Activated CD4-positive, alpha-beta memory T cell treated with anti-CD3 and anti-CD28 coated beads for 36 hours (primary cell): ENCODE measurements around the gene ETNK1. TPM values are rescaled to one million over a fixed set of nuclear protein-coding genes. Genes with fewer than 3 reads are reported as not detected.
"Not testable (repeated sequence)": the region's sequence is repeated elsewhere in the genome, so short reads cannot be mapped to it uniquely, and the experiment has no call there.

Source experiments
- CTCF ChIA-PET: fragments of 350-600 bp; sonication (Branson Sonifier 250); formaldehyde crosslinking; loops from one replicate; lab custom pipeline; 2021; ENCODE audit warnings: antibody characterized with exemption, inconsistent platforms; lab: Charles Lee
- POLR2A ChIA-PET: fragments of 350-600 bp; sonication (Branson Sonifier 250); formaldehyde crosslinking; loops from one replicate; lab custom pipeline; 2021; ENCODE audit warnings: antibody characterized with exemption; lab: Charles Lee
- DNase-seq: peaks from one replicate; pipeline ENCODE4 v3.0.0-alpha.2; 2020
- H3K27ac Mint-ChIP-seq: one replicate; pipeline ENCODE4 v1.8.0; 2021; ENCODE audit warnings: mixed read lengths
- H3K27me3 Mint-ChIP-seq: one replicate; pipeline ENCODE4 v1.8.0; 2021; ENCODE audit warnings: mixed read lengths
- H3K36me3 Mint-ChIP-seq: one replicate; pipeline ENCODE4 v1.8.0; 2021; ENCODE audit warnings: mixed read lengths
- H3K4me1 Mint-ChIP-seq: one replicate; pipeline ENCODE4 v1.8.0; 2021; ENCODE audit warnings: low read depth, mixed read lengths
- H3K4me3 Mint-ChIP-seq: one replicate; pipeline ENCODE4 v1.8.0; 2021; ENCODE audit warnings: mild to moderate bottlenecking, mixed read lengths
- H3K9me3 Mint-ChIP-seq: one replicate; pipeline ENCODE4 v1.8.0; 2021; ENCODE audit warnings: mixed read lengths
- intact Hi-C: fragments of 100-400 bp; cut with micrococcal nuclease; formaldehyde crosslinking; loops from one replicate; pipeline ENCODE4 v1.15.1; 2023
- total RNA-seq, 2 experiments: library from RNA; stranded (reverse); gene quantifications; one replicate each; pipeline ENCODE4 v1.2.3, GENCODE V29; 2021

ETNK1 gene
- total RNA-seq, 2 experiments from 2014 or later = 59.0 to 61.0 TPM

- ChIA-PET POLR2A (no interaction called here), CTCF (no interaction called here)
- Mint-ChIP-seq H3K4me3 (no peak overlapping the region), H3K4me1 (no peaks in the 10 kb centered on the region), H3K27ac (no peak overlapping the region), H3K27me3 (no peaks in the 10 kb centered on the region), H3K9me3 (peaks cover 18% of the 10 kb centered on the region), H3K36me3 (no peaks in the 10 kb centered on the region)
- DNase-seq = no peak
- intact Hi-C loops = no loop called here
Measured at GRCh38 chr12:22609501-22609900, 15.5 kb upstream of the ETNK1 start.

- H3K36me3 Mint-ChIP-seq = no peaks in the 10 kb centered on the region
- no peaks in the 10 kb centered on the region for H3K27me3 Mint-ChIP-seq
- POLR2A ChIA-PET = no interaction called here
- H3K9me3 Mint-ChIP-seq = peaks cover 18% of the 10 kb centered on the region
- intact Hi-C loops = no loop called here
- H3K4me1 Mint-ChIP-seq = no peaks in the 10 kb centered on the region
- H3K27ac Mint-ChIP-seq = no peak overlapping the region
- CTCF ChIA-PET = no interaction called here
- no peak for DNase-seq
- no peak overlapping the region for H3K4me3 Mint-ChIP-seq
Measured at GRCh38 chr12:22610131-22610530, 14.8 kb upstream of the ETNK1 start.

DNA sequence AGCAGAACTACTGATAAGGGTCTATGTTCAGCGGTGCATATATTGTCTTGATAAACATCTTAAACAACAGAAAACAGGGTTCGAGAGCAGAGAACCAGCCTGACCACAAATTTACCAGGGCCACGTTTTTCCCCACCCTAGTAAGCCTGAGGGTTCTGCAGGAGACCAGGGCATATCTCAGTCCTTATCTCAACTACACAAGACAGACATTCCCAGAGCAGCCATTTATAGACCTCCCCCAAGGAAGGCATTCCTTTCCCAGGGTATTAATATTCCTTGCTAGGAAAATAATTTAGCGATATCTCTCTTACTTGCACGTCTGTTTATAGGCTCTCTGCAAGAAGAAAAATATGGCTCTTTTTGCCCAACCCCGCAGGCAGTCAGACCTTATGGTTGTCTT lies 12.1 kb upstream of the ETNK1 start:
- DNase-seq, H3K27me3 Mint-ChIP-seq, H3K36me3 Mint-ChIP-seq, CTCF ChIA-PET, H3K27ac Mint-ChIP-seq, POLR2A ChIA-PET, H3K4me1 Mint-ChIP-seq, intact Hi-C loops, H3K4me3 Mint-ChIP-seq: not testable (repeated sequence)
- peaks cover 25% of the 10 kb centered on the region for H3K9me3 Mint-ChIP-seq

DNA sequence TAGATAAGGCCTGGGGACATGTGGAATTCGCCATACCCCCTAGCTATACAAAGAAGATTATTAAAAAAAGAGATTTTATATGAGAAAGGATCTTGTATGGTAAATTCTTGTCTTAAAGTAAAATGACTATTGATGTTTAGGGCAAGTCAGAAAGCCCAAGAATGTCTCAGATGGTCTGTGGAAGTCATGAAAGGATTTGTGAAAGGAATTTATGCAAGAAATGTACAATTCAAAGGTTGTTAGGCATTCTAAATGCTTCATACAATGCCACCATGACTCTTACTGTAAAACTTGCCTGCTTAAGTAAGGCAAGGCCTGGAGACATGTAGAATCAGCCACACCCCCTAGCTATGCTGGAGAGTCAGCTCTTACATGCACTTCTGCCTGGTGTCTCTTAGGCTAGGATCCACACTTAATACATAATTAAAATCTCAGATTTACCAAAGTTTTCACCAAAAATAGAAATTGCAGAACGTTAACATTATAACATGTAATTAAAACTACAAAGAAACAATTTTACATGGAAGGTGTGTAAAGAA lies 8.9 kb upstream of the ETNK1 start:
- ChIA-PET POLR2A (no interaction called here), CTCF (no interaction called here)
- intact Hi-C loops = no loop called here
- no peaks in the 10 kb centered on the region for H3K36me3 Mint-ChIP-seq
- H3K4me1 Mint-ChIP-seq = no peaks in the 10 kb centered on the region
- no peaks in the 10 kb centered on the region for H3K27me3 Mint-ChIP-seq
- no peak overlapping the region for H3K4me3 Mint-ChIP-seq
- no peak overlapping the region for H3K27ac Mint-ChIP-seq
- no peak for DNase-seq
- H3K9me3 Mint-ChIP-seq = peaks cover 25% of the 10 kb centered on the region

DNA sequence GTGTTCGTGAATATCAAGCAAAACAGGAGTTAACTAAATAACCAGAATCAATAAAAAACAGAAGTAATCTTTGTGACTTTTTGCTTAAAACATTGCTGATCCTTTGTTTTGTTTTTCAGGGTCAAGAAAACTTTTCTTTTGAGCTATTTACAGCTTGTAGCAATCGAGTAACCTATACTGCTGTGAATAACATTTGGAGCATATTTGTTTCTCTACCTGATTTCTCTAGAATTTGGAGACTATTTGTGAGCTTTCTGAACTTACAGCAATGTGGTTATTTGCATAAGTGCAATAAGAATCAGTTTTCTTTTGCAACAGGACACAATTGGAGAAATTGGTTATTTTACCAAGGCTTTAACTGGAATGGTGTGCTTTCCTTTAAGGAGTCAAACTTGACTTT lies 7.3 kb upstream of the ETNK1 start:
- CTCF ChIA-PET = no interaction called here
- intact Hi-C loops = no loop called here
- no peaks in the 10 kb centered on the region for H3K27me3 Mint-ChIP-seq

GRCh38 chr12:22624548-22624869 lies 462 bp upstream of the ETNK1 start:
- Mint-ChIP-seq H3K27me3 (no peaks in the 10 kb centered on the region), H3K4me3 (peak overlapping the region; percentile 89), H3K4me1 (peaks cover 32% of the 10 kb centered on the region), H3K36me3 (peaks cover 9% of the 10 kb centered on the region), H3K9me3 (no peaks in the 10 kb centered on the region), H3K27ac (peak overlapping the region; percentile 87)
- CTCF ChIA-PET = interaction anchor here (0.6 to 1.5 kb wide), 5 partner anchors 47 to 655 kb away, joined by 3 to 8 read pairs (median 5); partner anchors contain the start of gene C2CD5
- intact Hi-C loops = loop anchor here (10.0 kb wide), 2 partner anchors 580 to 1170 kb away; partner anchors contain the start of gene CMAS
- POLR2A ChIA-PET = interaction anchor here (0.8 to 2.1 kb wide), 5 partner anchors 31 to 967 kb away, joined by 3 to 14 read pairs (median 4); partner anchors contain the start of genes C2CD5 and LDHB
- no peak for DNase-seq

More for the DNA sequence above, 7.3 kb upstream of the ETNK1 start:
- H3K36me3 Mint-ChIP-seq = no peaks in the 10 kb centered on the region
- no peak for DNase-seq
- POLR2A ChIA-PET = no interaction called here
- no peaks in the 10 kb centered on the region for H3K4me1 Mint-ChIP-seq
- no peak overlapping the region for H3K4me3 Mint-ChIP-seq
- peaks cover 18% of the 10 kb centered on the region for H3K9me3 Mint-ChIP-seq
- no peak overlapping the region for H3K27ac Mint-ChIP-seq

- intact Hi-C loops = loop anchor here (1.0 to 10.0 kb wide), 8 partner anchors 30 to 1171 kb away; partner anchors contain the start of genes C2CD5, CMAS, GOLT1B and RECQL
- Mint-ChIP-seq H3K27me3 (no peaks in the 10 kb centered on the region), H3K4me3 (peak overlapping the region; percentile 89), H3K4me1 (peaks cover 40% of the 10 kb centered on the region), H3K9me3 (no peaks in the 10 kb centered on the region), H3K36me3 (peaks cover 11% of the 10 kb centered on the region), H3K27ac (peak overlapping the region; percentile 87)
- ChIA-PET CTCF (no interaction called here), POLR2A (interaction anchor here (1.5 to 1.9 kb wide), 2 partner anchors 32 kb away, joined by 4 to 6 read pairs; no protein-coding TSS in a partner anchor)
- peak; percentile 49 for DNase-seq
Measured at GRCh38 chr12:22625762-22626294, 857 bp downstream of the ETNK1 start.

GRCh38 chr12:22626406-22626805 lies 1.4 kb downstream of the ETNK1 start:
- CTCF ChIA-PET = no interaction called here
- H3K4me3 Mint-ChIP-seq = peak overlapping the region; percentile 89
- H3K27ac Mint-ChIP-seq = peak overlapping the region; percentile 87
- intact Hi-C loops = loop anchor here (1.0 to 10.0 kb wide), 6 partner anchors 32 to 1172 kb away; partner anchors contain the start of genes CMAS, GOLT1B and RECQL
- POLR2A ChIA-PET = interaction anchor here (1.3 kb wide), 1 partner anchor 30 kb away, joined by 3 read pairs; no protein-coding TSS in a partner anchor
- no peaks in the 10 kb centered on the region for H3K27me3 Mint-ChIP-seq
- no peaks in the 10 kb centered on the region for H3K9me3 Mint-ChIP-seq
- peaks cover 12% of the 10 kb centered on the region for H3K36me3 Mint-ChIP-seq
- peak; percentile 45 for DNase-seq
- H3K4me1 Mint-ChIP-seq = peaks cover 42% of the 10 kb centered on the region

DNA sequence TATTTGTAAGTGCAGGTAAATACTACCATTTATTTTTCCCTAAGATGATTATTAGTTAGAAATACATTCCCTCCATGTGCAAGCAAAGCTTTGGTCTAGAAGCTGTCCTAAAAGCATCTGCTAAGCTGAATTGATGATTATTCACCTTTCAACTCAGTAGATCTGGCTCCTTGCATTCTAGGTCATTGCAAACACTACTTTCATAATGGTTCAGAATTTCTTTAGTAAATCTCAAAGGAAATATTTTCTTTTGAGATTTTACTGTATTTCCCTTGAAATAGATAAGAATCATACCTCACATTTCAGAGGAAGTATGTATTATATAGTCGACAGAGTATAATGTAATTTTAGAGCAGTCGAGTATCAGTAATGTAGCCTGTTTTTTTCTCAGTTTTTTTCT lies 2.4 kb downstream of the ETNK1 start:
- Mint-ChIP-seq H3K9me3 (no peaks in the 10 kb centered on the region), H3K27me3 (no peaks in the 10 kb centered on the region), H3K27ac (peak overlapping the region; percentile 79), H3K4me1 (peaks cover 48% of the 10 kb centered on the region), H3K36me3 (peaks cover 16% of the 10 kb centered on the region), H3K4me3 (peak overlapping the region; percentile 89)
- ChIA-PET POLR2A (interaction anchor here (1.3 kb wide), 1 partner anchor 31 kb away, joined by 3 read pairs; no protein-coding TSS in a partner anchor), CTCF (interaction anchor here (1.0 to 1.9 kb wide), 3 partner anchors 55 to 98 kb away, joined by 3 to 10 read pairs (median 3); no protein-coding TSS in a partner anchor)
- intact Hi-C loops = loop anchor here (1.0 to 10.0 kb wide), 6 partner anchors 98 to 1173 kb away; partner anchors contain the start of genes CMAS, GOLT1B and RECQL
- no peak for DNase-seq

- H3K27me3 Mint-ChIP-seq = no peaks in the 10 kb centered on the region
- ChIA-PET POLR2A (no interaction called here), CTCF (interaction anchor here (0.6 to 1.9 kb wide), 4 partner anchors 16 to 99 kb away, joined by 3 to 10 read pairs (median 4); partner anchors contain the start of gene C2CD5)
- intact Hi-C loops = loop anchor here (5.0 to 10.0 kb wide), 4 partner anchors 221 to 1173 kb away; partner anchors contain the start of genes CMAS, GOLT1B and RECQL
- peak overlapping the region; percentile 79 for H3K27ac Mint-ChIP-seq
- DNase-seq = no peak
- no peaks in the 10 kb centered on the region for H3K9me3 Mint-ChIP-seq
- peaks cover 21% of the 10 kb centered on the region for H3K36me3 Mint-ChIP-seq
- H3K4me3 Mint-ChIP-seq = peak overlapping the region; percentile 89
- H3K4me1 Mint-ChIP-seq = peaks cover 56% of the 10 kb centered on the region
Measured at GRCh38 chr12:22628228-22628627, 3.3 kb downstream of the ETNK1 start.

DNA sequence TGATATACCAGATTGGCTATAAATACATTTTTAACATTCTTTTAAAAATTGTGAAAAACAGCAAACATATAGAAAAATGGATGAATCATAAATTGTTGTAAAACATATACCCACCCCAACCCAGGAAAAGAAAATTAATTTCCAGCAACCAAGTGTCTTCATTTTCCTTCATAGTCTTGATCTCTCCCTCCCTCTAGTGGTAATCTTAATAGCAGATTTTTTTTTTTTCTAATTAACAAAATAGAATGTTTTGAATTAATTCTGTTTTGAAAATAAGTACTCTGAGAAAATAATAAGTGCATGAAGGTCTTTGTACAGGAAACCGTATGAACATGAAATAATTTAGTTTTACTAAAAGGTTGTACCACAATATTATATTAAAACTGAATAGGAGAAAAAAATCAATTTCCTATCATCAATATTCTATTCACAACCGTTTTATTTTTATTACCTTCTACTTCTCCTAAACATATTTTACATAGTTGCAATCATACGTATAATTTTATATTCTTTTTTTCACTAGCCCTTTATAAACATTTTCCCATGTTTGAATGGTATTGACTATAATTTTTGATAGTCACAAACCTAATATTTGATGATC lies 7.0 kb downstream of the ETNK1 start:
- Mint-ChIP-seq H3K4me1 (peaks cover 60% of the 10 kb centered on the region), H3K9me3 (no peaks in the 10 kb centered on the region), H3K27me3 (no peaks in the 10 kb centered on the region), H3K27ac (no peak overlapping the region), H3K4me3 (no peak overlapping the region), H3K36me3 (peaks cover 25% of the 10 kb centered on the region)
- ChIA-PET POLR2A (no interaction called here), CTCF (interaction anchor here (0.6 to 1.6 kb wide), 2 partner anchors 88 to 101 kb away, joined by 3 to 7 read pairs; no protein-coding TSS in a partner anchor)
- DNase-seq = no peak
- intact Hi-C loops = no loop called here

DNA sequence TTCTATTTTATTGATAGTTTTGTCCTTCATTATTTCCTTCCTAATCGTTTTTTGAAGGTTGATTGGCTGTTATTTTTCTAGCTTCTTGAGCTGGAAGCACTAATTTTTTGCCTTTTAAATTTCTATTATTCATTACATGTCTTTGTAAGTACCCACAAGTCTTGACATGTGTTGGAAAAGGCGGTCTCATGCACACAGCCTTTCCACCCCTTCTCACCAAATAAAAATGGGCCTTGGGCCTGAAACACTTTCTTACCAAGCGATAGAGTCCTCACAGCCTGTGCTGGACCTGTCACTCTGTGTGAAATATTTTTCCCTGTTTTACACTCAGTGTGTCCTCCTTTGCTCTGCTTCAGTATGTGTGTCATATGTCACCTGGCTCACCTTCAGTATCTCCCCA lies 9.9 kb downstream of the ETNK1 start:
- intact Hi-C loops = no loop called here
- H3K27me3 Mint-ChIP-seq = no peaks in the 10 kb centered on the region
- H3K4me3 Mint-ChIP-seq = no peak overlapping the region
- DNase-seq = no peak
- CTCF ChIA-PET = interaction anchor here (0.6 to 2.0 kb wide), 3 partner anchors 36 to 1004 kb away, joined by 3 to 6 read pairs (median 4); no protein-coding TSS in a partner anchor
- no peak overlapping the region for H3K27ac Mint-ChIP-seq
- H3K4me1 Mint-ChIP-seq = peaks cover 50% of the 10 kb centered on the region
- peaks cover 24% of the 10 kb centered on the region for H3K36me3 Mint-ChIP-seq
- POLR2A ChIA-PET = no interaction called here
- no peaks in the 10 kb centered on the region for H3K9me3 Mint-ChIP-seq
